ENCODE results near the gene GABRA4.

GRCh38 chr4:47000406-47000805, 7.0 kb upstream of the GABRA4 start:
- TF ChIP-seq POLR2A (IDR thresholded peaks at IDR 0.05) (no peak), CTCF (IDR thresholded peaks at IDR 0.05) (no peak)
